Testis (tissue), 3 donors: ENCODE data around the gene CLEC12A. TPM values are rescaled to one million over a fixed set of nuclear protein-coding genes. Genes with fewer than 3 reads are reported as not detected.

Experiments
- DNase-seq: peaks from one replicate; pipeline ENCODE4 v3.0.0-alpha.2; 2019
- H3K27ac ChIP-seq, 2 donors: fragments of 200-600 bp; sonication (generic); one replicate each; pipeline ENCODE4 v1.5.1; 2019
- H3K27me3 ChIP-seq: fragments of 200-600 bp; sonication (generic); one replicate; pipeline ENCODE4 v1.5.1; 2019
- H3K36me3 ChIP-seq: fragments of 200-600 bp; sonication (generic); one replicate; pipeline ENCODE4 v1.5.1; 2017; ENCODE audit warnings: low read depth; ENCODE audit errors: missing control alignments
- H3K4me1 ChIP-seq: fragments of 200-600 bp; sonication (generic); one replicate; pipeline ENCODE4 v1.5.1; 2019
- H3K4me3 ChIP-seq, 2 donors: fragments of 200-600 bp; sonication (generic); one replicate each; pipeline ENCODE4 v1.5.1; 2017 to 2019
- H3K9me3 ChIP-seq: fragments of 200-600 bp; sonication (generic); one replicate; pipeline ENCODE4 v1.5.1; 2017
- POLR2A ChIP-seq: fragments of 450-650 bp; IDR thresholded peaks from one replicate; pipeline ENCODE4 v1.6.1; 2017; ENCODE audit warnings: antibody characterized with exemption, mild to moderate bottlenecking, moderate library complexity
- WGBS, 2 donors: methylation state at CpG; one replicate each; pipeline ENCODE4 v1.1.5; 2018; 5-methylcytosine and 5-hydroxymethylcytosine counted together
- intact Hi-C: fragments of 100-400 bp; cut with DNase I; formaldehyde crosslinking; loops from one replicate; pipeline ENCODE4 v1.15.1; 2023; ENCODE audit warnings: low total_unique reads
- polyA plus RNA-seq: library from polyadenylated mRNA; stranded (reverse); fragments of 350-450 nt; fragmentation: Illumina TruSeq; extraction: RNeasy Lipid Tissue Mini Kit (QIAGEN cat#74804); gene quantifications from one replicate; pipeline ENCODE4 v1.2.3, GENCODE V29; 2014; ENCODE audit warnings: low read depth, low replicate concordance; ENCODE audit not compliant: insufficient read depth
- total RNA-seq, 2 donors: library from RNA; depleted of rRNA; stranded (reverse); fragments of >200 nt; gene quantifications; one replicate each; pipeline ENCODE4 v1.2.3, GENCODE V29; 2016
- TF ChIP-seq, protein P1 (sequence below), 3 experiments: fragments of 450-650 bp in 2 of 3; fragments of 200-600 bp in 1 of 3; sonication (generic) in 1 of 3; IDR thresholded peaks; one replicate each; pipeline ENCODE4 v1.5.1; 2016 to 2019; ENCODE audit warnings: antibody characterized with exemption in 3 of 3, mild to moderate bottlenecking in 2 of 3, moderate library complexity in 1 of 3

Gene CLEC12A
- total and polyA plus RNA-seq, 3 donors from 2014 or later = 0.31 to 2.0 TPM; not detected in 1

- no peak for DNase-seq
- 89% methylated on average over 1 of the region's 1 CpG for WGBS, 2 donors
- Histone ChIP-seq H3K9me3 (no peaks in the 10 kb centered on the region), H3K27ac (no peak overlapping the region), H3K4me1 (no peaks in the 10 kb centered on the region), H3K27me3 (no peaks in the 10 kb centered on the region), H3K4me3 (no peak overlapping the region), H3K36me3 (no peaks in the 10 kb centered on the region)
- intact Hi-C loops = loop anchor here (10.0 kb wide), 1 partner anchor 101 kb away; the partner anchor contains the start of gene CLEC7A
- no peak for TF ChIP-seq POLR2A
- TF ChIP-seq, protein P1, sequence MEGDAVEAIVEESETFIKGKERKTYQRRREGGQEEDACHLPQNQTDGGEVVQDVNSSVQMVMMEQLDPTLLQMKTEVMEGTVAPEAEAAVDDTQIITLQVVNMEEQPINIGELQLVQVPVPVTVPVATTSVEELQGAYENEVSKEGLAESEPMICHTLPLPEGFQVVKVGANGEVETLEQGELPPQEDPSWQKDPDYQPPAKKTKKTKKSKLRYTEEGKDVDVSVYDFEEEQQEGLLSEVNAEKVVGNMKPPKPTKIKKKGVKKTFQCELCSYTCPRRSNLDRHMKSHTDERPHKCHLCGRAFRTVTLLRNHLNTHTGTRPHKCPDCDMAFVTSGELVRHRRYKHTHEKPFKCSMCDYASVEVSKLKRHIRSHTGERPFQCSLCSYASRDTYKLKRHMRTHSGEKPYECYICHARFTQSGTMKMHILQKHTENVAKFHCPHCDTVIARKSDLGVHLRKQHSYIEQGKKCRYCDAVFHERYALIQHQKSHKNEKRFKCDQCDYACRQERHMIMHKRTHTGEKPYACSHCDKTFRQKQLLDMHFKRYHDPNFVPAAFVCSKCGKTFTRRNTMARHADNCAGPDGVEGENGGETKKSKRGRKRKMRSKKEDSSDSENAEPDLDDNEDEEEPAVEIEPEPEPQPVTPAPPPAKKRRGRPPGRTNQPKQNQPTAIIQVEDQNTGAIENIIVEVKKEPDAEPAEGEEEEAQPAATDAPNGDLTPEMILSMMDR (IDR thresholded peaks at IDR 0.05) = peak; percentile 24 to 64 (median 52)
Measured at GRCh38 chr12:10033783-10034545, 62.8 kb downstream of the CLEC12A start.

Other genes starting within 250 kb of the CLEC12A start
- gene CLECL1, start 238.3 kb upstream of the CLEC12A start, total RNA-seq = not detected
- gene CLECL1, start 238.3 kb upstream of the CLEC12A start, polyA plus RNA-seq = 1.4 TPM
- 1 to 10 TPM; 2.1 to 3.0 TPM for gene CD69, start 210.5 kb upstream of the CLEC12A start, total RNA-seq
- 3.3 TPM for gene CD69, start 210.5 kb upstream of the CLEC12A start, polyA plus RNA-seq
- gene KLRF1, start 143.9 kb upstream of the CLEC12A start, total RNA-seq = 1 to 10 TPM in 1 of 2 donors, under 1 TPM in 1; 0.43 to 1.0 TPM
- 1.2 TPM for gene KLRF1, start 143.9 kb upstream of the CLEC12A start, polyA plus RNA-seq
- 1 to 10 TPM; 1.2 to 5.1 TPM for gene CLEC2B, start 102.1 kb upstream of the CLEC12A start, total RNA-seq
- 3.3 TPM for gene CLEC2B, start 102.1 kb upstream of the CLEC12A start, polyA plus RNA-seq
- under 1 TPM in 1 of 2 donors, not detected in 1; 0.79 TPM for gene KLRF2, start 89.9 kb upstream of the CLEC12A start, total RNA-seq
- gene KLRF2, start 89.9 kb upstream of the CLEC12A start, polyA plus RNA-seq = not detected
- gene CLEC2A, start 39.0 kb upstream of the CLEC12A start, total RNA-seq = not detected
- not detected for gene CLEC2A, start 39.0 kb upstream of the CLEC12A start, polyA plus RNA-seq
- 1 to 10 TPM in 1 of 2 donors, under 1 TPM in 1; 0.63 to 1.7 TPM for gene CLEC1B, start 27.7 kb downstream of the CLEC12A start, total RNA-seq
- gene CLEC1B, start 27.7 kb downstream of the CLEC12A start, polyA plus RNA-seq = 1.2 TPM
- 10 to 100 TPM; 76.4 to 77.6 TPM for gene CLEC12B, start 39.2 kb downstream of the CLEC12A start, total RNA-seq
- gene CLEC12B, start 39.2 kb downstream of the CLEC12A start, polyA plus RNA-seq = 34.3 TPM
- 1 to 10 TPM; 2.6 to 5.4 TPM for gene CLEC9A, start 59.3 kb downstream of the CLEC12A start, total RNA-seq
- gene CLEC9A, start 59.3 kb downstream of the CLEC12A start, polyA plus RNA-seq = 6.3 TPM
- 1 to 10 TPM; 2.7 to 3.2 TPM for gene CLEC1A, start 127.6 kb downstream of the CLEC12A start, total RNA-seq
- 2.9 TPM for gene CLEC1A, start 127.6 kb downstream of the CLEC12A start, polyA plus RNA-seq
- gene CLEC7A, start 158.8 kb downstream of the CLEC12A start, total RNA-seq = 1 to 10 TPM; 1.9 to 4.4 TPM
- 4.8 TPM for gene CLEC7A, start 158.8 kb downstream of the CLEC12A start, polyA plus RNA-seq
- 1 to 10 TPM in 1 of 2 donors, under 1 TPM in 1; 0.87 to 2.5 TPM for gene OLR1, start 200.7 kb downstream of the CLEC12A start, total RNA-seq
- 5.9 TPM for gene OLR1, start 200.7 kb downstream of the CLEC12A start, polyA plus RNA-seq
- 1 to 10 TPM in 1 of 2 donors, under 1 TPM in 1; 0.74 to 1.2 TPM for gene TMEM52B, start 207.6 kb downstream of the CLEC12A start, total RNA-seq
- gene TMEM52B, start 207.6 kb downstream of the CLEC12A start, polyA plus RNA-seq = 0.76 TPM
- gene GABARAPL1, start 241.5 kb downstream of the CLEC12A start, total RNA-seq = 10 to 100 TPM; 56.2 to 74.0 TPM
- gene GABARAPL1, start 241.5 kb downstream of the CLEC12A start, polyA plus RNA-seq = 67.7 TPM